Endothelial cell of umbilical vein (primary cell): Measurements from ENCODE around the gene PRELID3B. TPM values are rescaled to one million over a fixed set of nuclear protein-coding genes. Genes with fewer than 3 reads are reported as not detected.

ENCODE experiments used
- BruUV-seq: library from RNA; stranded (reverse); fragments of 400-500 nt; replicated peaks from 2 replicates; lab custom pipeline; 2021; lab: Mats Ljungman, UMichigan
- CTCF ChIA-PET: fragments of 300-600, 350-600 bp; sonication (Branson Sonifier 250); formaldehyde crosslinking; loops from one replicate; lab custom pipeline; 2021; ENCODE audit warnings: antibody characterized with exemption, inconsistent platforms; lab: Charles Lee
- POLR2A ChIA-PET: fragments of 300-600, 350-600 bp; sonication (Branson Sonifier 250); formaldehyde crosslinking; loops from one replicate; lab custom pipeline; 2021; ENCODE audit warnings: antibody characterized with exemption, inconsistent platforms; lab: Charles Lee
- DNase-seq: peaks from one replicate; pipeline ENCODE4 v3.0.0-alpha.2; 2011; ENCODE audit warnings: low read depth, low spot score
- FAIRE-seq: peaks from 2 replicates; lab custom pipeline; 2011; peaks lifted over from hg19 to GRCh38; lab: Jason Lieb, UNC
- H2AFZ ChIP-seq: 2 replicates; pipeline ENCODE4 v1.6.0; 2012; ENCODE audit warnings: low read depth, low read length, control low read depth, inconsistent platforms
- H3K27ac ChIP-seq: 2 replicates; pipeline ENCODE4 v1.5.1; 2011; ENCODE audit warnings: low read depth, mild to moderate bottlenecking, control low read depth, low read length, moderate library complexity; ENCODE audit not compliant: insufficient read depth
- H3K27me3 ChIP-seq, 2 experiments: 2 replicates each; pipeline versions ENCODE4 v1.6.0 to v1.6.1; 2011; ENCODE audit warnings: low read length in 2 of 2, mixed read lengths in 1 of 2; ENCODE audit not compliant: control insufficient read depth in 2 of 2, insufficient read depth in 2 of 2
- H3K36me3 ChIP-seq, 2 experiments: 2 replicates in 1 of 2; 3 replicates in 1 of 2; pipeline ENCODE4 v1.5.1; 2011; ENCODE audit warnings: low read length in 2 of 2, mild to moderate bottlenecking in 1 of 2, moderate library complexity in 1 of 2; ENCODE audit not compliant: control insufficient read depth in 2 of 2, insufficient read depth in 2 of 2; ENCODE audit errors: extremely low read depth in 1 of 2
- H3K4me1 ChIP-seq: 3 replicates; pipeline ENCODE4 v1.5.1; 2011; ENCODE audit warnings: mild to moderate bottlenecking, low read length; ENCODE audit not compliant: control insufficient read depth, insufficient read depth; ENCODE audit errors: extremely low read depth
- H3K4me2 ChIP-seq: 2 replicates; pipeline ENCODE4 v1.6.1; 2011; ENCODE audit warnings: low read length, control low read depth, mixed read lengths; ENCODE audit not compliant: insufficient read depth
- H3K4me3 ChIP-seq, 3 experiments: fragments of 200-600 bp in 1 of 3; sonication (generic), shearing (Covaris generic) in 1 of 3; replicated peaks in 1 of 3; 2 replicates each; pipeline ENCODE4 v1.5.1; 2011 to 2016; ENCODE audit warnings: control low read depth in 3 of 3, low read length in 3 of 3, mild to moderate bottlenecking in 2 of 3, inconsistent platforms in 1 of 3, low read depth in 1 of 3, moderate library complexity in 1 of 3; ENCODE audit not compliant: insufficient read depth in 1 of 3
- H3K79me2 ChIP-seq: 2 replicates; pipeline ENCODE4 v1.6.0; 2012; ENCODE audit warnings: low read length, inconsistent platforms; ENCODE audit not compliant: control insufficient read depth, insufficient read depth
- H3K9ac ChIP-seq: replicated peaks from 2 replicates; pipeline ENCODE3; 2011; ENCODE audit warnings: low read length, control low read depth; ENCODE audit not compliant: insufficient read depth; ENCODE audit errors: extremely low read depth
- H3K9me1 ChIP-seq: replicated peaks from 3 replicates; pipeline ENCODE4 v1.6.0; 2011; ENCODE audit warnings: mild to moderate bottlenecking, low read length; ENCODE audit not compliant: control insufficient read depth, insufficient read depth; ENCODE audit errors: extremely low read depth
- H3K9me3 ChIP-seq: replicated peaks from 2 replicates; pipeline ENCODE4 v1.5.1; 2012; ENCODE audit warnings: low read length, inconsistent platforms; ENCODE audit not compliant: control insufficient read depth, insufficient read depth
- H4K20me1 ChIP-seq: replicated peaks from 2 replicates; pipeline ENCODE3; 2011; ENCODE audit warnings: mild to moderate bottlenecking, low read length; ENCODE audit not compliant: control insufficient read depth, insufficient read depth; ENCODE audit errors: extremely low read depth
- FOS ChIP-seq: IDR thresholded peaks from 2 replicates; pipeline ENCODE4 v1.6.1; 2011; ENCODE audit warnings: mild to moderate bottlenecking, low read length, moderate library complexity, borderline replicate concordance; ENCODE audit not compliant: insufficient read depth
- GATA2 ChIP-seq: IDR thresholded peaks from 2 replicates; pipeline ENCODE4 v1.7.0; 2011; ENCODE audit warnings: low read depth, mild to moderate bottlenecking, moderate library complexity, mixed read lengths, low read length; ENCODE audit not compliant: insufficient read length, insufficient read depth
- JUN ChIP-seq: IDR thresholded peaks from 2 replicates; pipeline ENCODE4 v1.6.1; 2011; ENCODE audit warnings: borderline replicate concordance, low read depth; ENCODE audit not compliant: insufficient read length, insufficient read depth
- MYC ChIP-seq: IDR thresholded peaks from one replicate; pipeline ENCODE4 v1.6.1; 2011; ENCODE audit warnings: mild to moderate bottlenecking, low read depth, low read length
- POLR2A ChIP-seq: IDR thresholded peaks from 2 replicates; pipeline ENCODE4 v1.6.1; 2012; ENCODE audit warnings: low read depth, mild to moderate bottlenecking, control low read depth, low read length
- POLR2AphosphoS5 ChIP-seq: IDR thresholded peaks from 2 replicates; pipeline ENCODE4 v1.6.1; 2012; ENCODE audit warnings: low read depth, mild to moderate bottlenecking, control low read depth, low read length, moderate library complexity; ENCODE audit not compliant: insufficient read depth
- dilution Hi-C: fragments of 300-500 bp; cut with MboI; formaldehyde crosslinking; loops from one replicate; pipeline ENCODE4 v1.15.0; 2019; ENCODE audit warnings: low sequenced_read_pairs; ENCODE audit not compliant: extremely low pct_ligation_motif_present
- intact Hi-C: fragments of 100-400 bp; cut with micrococcal nuclease; formaldehyde crosslinking; loops from one replicate; pipeline ENCODE4 v1.10.0; 2022
- polyA plus RNA-seq, 4 experiments: library from polyadenylated mRNA; depleted of rRNA in 3 of 4; stranded (reverse) in 3 of 4; unstranded in 1 of 4; fragments of >200 nt; gene quantifications; 2 replicates each; pipeline versions ENCODE4 v1.2.1 to v1.2.3, GENCODE V29; 2011 to 2012; ENCODE audit warnings: missing spikeins in 1 of 4
- total RNA-seq: library from RNA; stranded (reverse); gene quantifications from 2 replicates; pipeline ENCODE4 v1.2.3, GENCODE V29; 2021
- TF ChIP-seq, protein P1 (sequence below), 2 donors: IDR thresholded peaks; 1 replicate in 1 of 2; 2 replicates in 1 of 2; pipeline ENCODE4 v1.5.1; 2011; ENCODE audit warnings: low read length in 2 of 2, mild to moderate bottlenecking in 2 of 2, moderate library complexity in 2 of 2, control low read depth in 1 of 2, inconsistent platforms in 1 of 2, low read depth in 1 of 2; ENCODE audit not compliant: insufficient read depth in 1 of 2; ENCODE audit errors: extremely low read depth in 1 of 2

The PRELID3B gene
- total and polyA plus RNA-seq, 2 donors (not counting 3 experiments of a cell fraction or from before 2014, with no cell fraction given), result 14.9 to 57.2 TPM

DNA sequence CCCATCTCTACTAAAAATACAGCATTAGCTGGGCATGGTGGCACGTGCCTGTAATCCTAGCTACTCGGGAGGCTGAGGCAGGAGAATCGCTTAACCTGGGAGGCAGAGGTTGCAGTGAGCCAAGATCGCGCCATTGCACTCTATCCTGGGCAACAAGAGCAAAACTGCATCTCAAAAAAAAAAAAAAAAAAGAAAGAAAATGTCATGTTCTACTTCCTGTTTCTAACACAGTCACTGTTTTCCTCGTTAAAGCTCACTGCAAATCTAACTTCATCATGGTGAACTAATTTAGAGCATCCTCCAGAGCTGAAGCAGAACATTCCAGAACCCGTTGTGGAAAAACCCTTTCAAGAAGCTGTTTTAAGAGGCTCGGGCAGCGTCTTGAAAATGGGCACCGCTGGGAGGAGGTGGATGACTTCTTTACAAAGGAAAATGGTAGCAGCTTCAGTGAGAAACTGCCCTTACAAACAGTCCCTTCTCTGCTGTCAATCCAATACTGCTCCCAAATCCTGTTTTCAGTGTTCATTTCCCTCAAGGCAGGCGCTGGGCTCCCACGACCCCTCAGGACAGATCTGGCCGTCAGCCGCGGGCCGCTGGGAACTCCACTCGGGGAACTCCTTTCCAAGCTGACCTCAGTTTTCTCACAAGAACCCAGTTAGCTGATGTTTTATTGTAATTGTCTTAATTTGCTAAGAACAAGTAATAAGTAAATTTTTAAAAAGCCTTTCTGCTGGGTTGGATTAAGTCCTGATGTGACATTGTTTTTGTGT lies 48.0 kb downstream of the PRELID3B start:
- H3K9me1 ChIP-seq, result no peaks in the 10 kb centered on the region
- H3K27me3 ChIP-seq, result no peaks in the 10 kb centered on the region
- TF ChIP-seq POLR2A, result peak; percentile 1
- no peak for TF ChIP-seq GATA2
- no peak for TF ChIP-seq MYC
- TF ChIP-seq FOS, result no peak
- TF ChIP-seq, protein P1, sequence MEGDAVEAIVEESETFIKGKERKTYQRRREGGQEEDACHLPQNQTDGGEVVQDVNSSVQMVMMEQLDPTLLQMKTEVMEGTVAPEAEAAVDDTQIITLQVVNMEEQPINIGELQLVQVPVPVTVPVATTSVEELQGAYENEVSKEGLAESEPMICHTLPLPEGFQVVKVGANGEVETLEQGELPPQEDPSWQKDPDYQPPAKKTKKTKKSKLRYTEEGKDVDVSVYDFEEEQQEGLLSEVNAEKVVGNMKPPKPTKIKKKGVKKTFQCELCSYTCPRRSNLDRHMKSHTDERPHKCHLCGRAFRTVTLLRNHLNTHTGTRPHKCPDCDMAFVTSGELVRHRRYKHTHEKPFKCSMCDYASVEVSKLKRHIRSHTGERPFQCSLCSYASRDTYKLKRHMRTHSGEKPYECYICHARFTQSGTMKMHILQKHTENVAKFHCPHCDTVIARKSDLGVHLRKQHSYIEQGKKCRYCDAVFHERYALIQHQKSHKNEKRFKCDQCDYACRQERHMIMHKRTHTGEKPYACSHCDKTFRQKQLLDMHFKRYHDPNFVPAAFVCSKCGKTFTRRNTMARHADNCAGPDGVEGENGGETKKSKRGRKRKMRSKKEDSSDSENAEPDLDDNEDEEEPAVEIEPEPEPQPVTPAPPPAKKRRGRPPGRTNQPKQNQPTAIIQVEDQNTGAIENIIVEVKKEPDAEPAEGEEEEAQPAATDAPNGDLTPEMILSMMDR (IDR thresholded peaks at IDR 0.05; ENCODE audit: extremely low read depth in 1 of 2, insufficient read depth in 1 of 2, low read depth in 1 of 2, low read length in 2 of 2), result no peak
- no peak for TF ChIP-seq POLR2AphosphoS5
- no peak for TF ChIP-seq JUN
- ChIA-PET POLR2A (no interaction called here), CTCF (interaction anchor here (1.0 kb wide), 1 partner anchor 38 kb away, joined by 6 read pairs; the partner anchor contains the start of gene ATP5F1E)
- DNase-seq (no peak), FAIRE-seq (no peak)
- BruUV-seq, result TSS peak; percentile 48
- H3K4me2 ChIP-seq, result no peak overlapping the region
- H3K79me2 ChIP-seq, result peaks cover 3% of the 10 kb centered on the region
- peaks cover 35 to 51% of the 10 kb centered on the region in 2 experiments for H3K36me3 ChIP-seq
- intact Hi-C loops (loop anchor here (5.0 kb wide), 1 partner anchor 38 kb away; the partner anchor contains the start of gene ATP5F1E), dilution Hi-C loops (no loop called here)
- no peaks in the 10 kb centered on the region for H4K20me1 ChIP-seq
- H3K9ac ChIP-seq, result no peak overlapping the region
- H3K4me3 ChIP-seq, result no peak overlapping the region
- H3K4me1 ChIP-seq, result no peaks in the 10 kb centered on the region
- no peaks in the 10 kb centered on the region for H3K9me3 ChIP-seq
- H2AFZ ChIP-seq, result no peak overlapping the region
- H3K27ac ChIP-seq, result no peak overlapping the region
